GM21723 (cell line): Measurements from ENCODE around the gene PTPA.
"Not testable (repeated sequence)": the region's sequence is repeated elsewhere in the genome, so short reads cannot be mapped to it uniquely, and the experiment has no call there.

ENCODE experiments used
- ATAC-seq: cut with Tn5 transposase; IDR thresholded peaks from one replicate; pipeline ENCODE4 v1.9.1; 2021; ENCODE audit warnings: mild to moderate bottlenecking, moderate library complexity; ENCODE audit not compliant: unreplicated experiment

PTPA gene

GRCh38 chr9:129150672-129151211 is 39.5 kb downstream of the PTPA start:
- ATAC-seq = no peak

- ATAC-seq = no peak
These were observed 40.3 kb downstream of the PTPA start for GRCh38 chr9:129151469-129151868.

- no peak for ATAC-seq
These were observed 43.8 kb downstream of the PTPA start for GRCh38 chr9:129154866-129155477.

GRCh38 chr9:129156163-129156562 is 44.9 kb downstream of the PTPA start:
- no peak for ATAC-seq

- no peak for ATAC-seq
These were observed 49.7 kb downstream of the PTPA start for GRCh38 chr9:129160712-129161533.

GRCh38 chr9:129161534-129161837 is 50.3 kb downstream of the PTPA start:
- ATAC-seq = no peak

GRCh38 chr9:129162497-129163197 is 51.4 kb downstream of the PTPA start:
- ATAC-seq = no peak

- ATAC-seq = not testable (repeated sequence)
These were observed 52.0 kb downstream of the PTPA start for GRCh38 chr9:129163198-129163670.

- no peak for ATAC-seq
These were observed 52.5 kb downstream of the PTPA start for GRCh38 chr9:129163753-129164152.

GRCh38 chr9:129164246-129164930 is 53.2 kb downstream of the PTPA start:
- ATAC-seq = no peak

GRCh38 chr9:129165198-129165597 is 54.0 kb downstream of the PTPA start:
- ATAC-seq = no peak

GRCh38 chr9:129166623-129167557 is 55.7 kb downstream of the PTPA start:
- ATAC-seq = no peak

- no peak for ATAC-seq
These were observed 59.0 kb downstream of the PTPA start for GRCh38 chr9:129170229-129170628.

- ATAC-seq = no peak
These were observed 61.0 kb downstream of the PTPA start for GRCh38 chr9:129171993-129172751.

- no peak for ATAC-seq
These were observed 61.6 kb downstream of the PTPA start for GRCh38 chr9:129172816-129173215.

- ATAC-seq = no peak
These were observed 62.3 kb downstream of the PTPA start for GRCh38 chr9:129173296-129174101.

GRCh38 chr9:129174102-129174723 is 63.0 kb downstream of the PTPA start:
- no peak for ATAC-seq
